ENCODE measurements around the gene AMBRA1.
"Not testable (repeated sequence)": the region's sequence is repeated elsewhere in the genome, so short reads cannot be mapped to it uniquely, and the experiment has no call there.

Gene AMBRA1

GRCh38 chr11:46381819-46382645 is 211.8 kb downstream of the AMBRA1 start:
- peak; percentile 76 for DNase-seq (ENCODE audit: low spot score)

GRCh38 chr11:46381048-46381818 is 212.6 kb downstream of the AMBRA1 start, which contains the start of gene MDK:
Gene MDK (plus strand): TSS chr11:46381669. CDS start chr11:46382058, 389 bp downstream.
- peak; percentile 78 for DNase-seq (ENCODE audit: low spot score)

DNA sequence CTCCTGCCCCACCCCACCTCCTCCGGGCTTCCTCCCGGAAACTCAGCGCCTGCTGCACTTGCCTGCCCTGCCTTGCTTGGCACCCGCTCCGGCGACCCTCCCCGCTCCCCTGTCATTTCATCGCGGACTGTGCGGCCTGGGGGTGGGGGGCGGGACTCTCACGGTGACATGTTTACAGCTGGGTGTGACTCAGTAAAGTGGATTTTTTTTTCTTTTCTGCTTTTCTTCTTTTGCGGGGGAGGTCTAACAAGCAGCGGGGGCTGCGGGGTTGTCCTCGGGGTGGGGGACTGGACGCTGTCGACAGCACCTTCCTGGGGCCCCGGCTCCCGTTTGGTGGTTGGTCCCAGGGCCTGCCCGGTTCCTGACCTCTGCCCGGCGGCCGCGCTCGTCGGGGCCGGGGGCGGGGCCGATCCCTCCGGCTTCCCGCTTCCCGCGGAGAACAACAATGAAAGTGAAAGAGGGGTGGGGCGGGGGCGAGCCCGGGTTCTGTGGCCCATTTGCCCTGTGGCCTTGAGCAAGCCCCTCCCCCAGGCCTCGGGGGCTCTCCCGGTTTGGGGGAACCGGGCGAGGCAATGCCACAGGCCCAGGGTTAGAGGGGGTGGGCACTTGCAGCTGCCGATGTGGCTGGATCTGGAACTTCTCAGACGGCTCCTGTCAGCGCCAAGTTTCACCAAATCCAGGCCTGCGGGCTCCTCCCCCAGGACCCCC is 213.3 kb downstream of the AMBRA1 start:
- no peak for DNase-seq (ENCODE audit: low spot score)

DNA sequence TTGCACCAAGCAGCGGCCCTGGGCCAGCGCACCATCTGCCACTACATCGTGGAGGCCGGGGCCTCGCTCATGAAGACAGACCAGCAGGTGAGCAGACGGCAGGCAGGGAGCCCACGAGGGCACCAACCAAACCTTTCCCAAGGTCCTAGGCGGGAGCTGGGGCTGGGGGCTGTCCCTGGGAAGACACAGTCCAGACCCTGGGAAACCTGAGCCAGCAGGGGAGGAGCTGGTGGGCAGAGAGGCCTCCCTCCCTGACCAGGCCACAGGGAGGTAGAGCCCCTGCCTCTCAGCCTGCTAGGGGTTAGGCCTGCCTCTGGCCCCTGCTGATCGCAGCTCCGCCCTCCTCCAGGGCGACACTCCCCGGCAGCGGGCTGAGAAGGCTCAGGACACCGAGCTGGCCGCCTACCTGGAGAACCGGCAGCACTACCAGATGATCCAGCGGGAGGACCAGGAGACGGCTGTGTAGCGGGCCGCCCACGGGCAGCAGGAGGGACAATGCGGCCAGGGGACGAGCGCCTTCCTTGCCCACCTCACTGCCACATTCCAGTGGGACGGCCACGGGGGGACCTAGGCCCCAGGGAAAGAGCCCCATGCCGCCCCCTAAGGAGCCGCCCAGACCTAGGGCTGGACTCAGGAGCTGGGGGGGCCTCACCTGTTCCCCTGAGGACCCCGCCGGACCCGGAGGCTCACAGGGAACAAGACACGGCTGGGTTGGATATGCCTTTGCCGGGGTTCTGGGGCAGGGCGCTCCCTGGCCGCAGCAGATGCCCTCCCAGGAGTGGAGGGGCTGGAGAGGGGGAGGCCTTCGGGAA is 214.1 kb downstream of the AMBRA1 start:
- not testable (repeated sequence) for DNase-seq (ENCODE audit: low spot score)

DNA sequence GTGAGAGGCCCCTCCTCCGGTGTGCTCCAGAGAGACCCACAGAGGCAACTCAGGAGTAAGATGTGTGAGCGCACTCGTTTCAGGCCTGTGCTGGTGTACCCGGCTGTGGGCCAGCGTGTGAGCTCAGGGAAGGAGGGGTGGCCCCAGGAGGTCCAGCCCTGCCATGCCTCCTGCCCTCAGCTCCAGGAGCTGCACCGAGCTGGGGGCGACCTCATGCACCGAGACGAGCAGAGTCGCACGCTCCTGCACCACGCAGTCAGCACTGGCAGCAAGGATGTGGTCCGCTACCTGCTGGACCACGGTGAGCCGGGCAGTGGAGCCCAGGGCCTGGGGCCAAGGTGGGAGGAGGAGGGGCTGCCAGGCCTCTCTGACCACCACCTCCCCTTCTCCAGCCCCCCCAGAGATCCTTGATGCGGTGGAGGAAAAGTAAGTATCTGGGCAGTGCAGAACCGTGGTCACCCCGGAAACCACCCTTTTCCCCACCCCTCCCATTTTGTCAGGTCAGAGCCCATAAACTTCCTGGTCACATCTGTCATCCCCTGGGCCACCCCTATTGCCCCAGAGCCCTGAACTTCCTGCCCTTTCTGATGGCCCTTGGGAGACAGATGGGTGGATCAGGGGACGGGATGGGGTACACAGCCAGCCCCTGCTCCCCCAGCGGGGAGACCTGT is 214.9 kb downstream of the AMBRA1 start:
- no peak for DNase-seq (ENCODE audit: low spot score)

DNA sequence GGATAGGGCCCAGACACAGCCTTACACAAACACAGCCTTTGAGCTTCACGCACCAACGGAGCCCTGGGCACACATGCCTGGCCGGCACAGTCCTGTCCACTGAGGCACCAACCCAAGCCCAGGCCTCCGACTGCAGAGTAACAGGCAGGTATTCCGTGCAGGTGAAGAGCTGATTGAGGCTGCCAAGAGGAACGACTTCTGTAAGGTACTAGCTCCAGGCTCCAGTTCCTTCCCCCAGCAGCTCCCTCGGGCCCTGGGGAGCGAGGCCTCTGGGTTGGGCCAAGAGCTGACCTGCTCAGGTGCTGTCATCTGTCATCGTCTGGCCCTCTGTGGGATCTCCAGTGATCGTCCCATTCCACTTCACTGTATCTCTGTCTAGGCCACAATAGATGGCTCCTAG is 215.5 kb downstream of the AMBRA1 start:
- DNase-seq (ENCODE audit: low spot score), result no peak

GRCh38 chr11:46377831-46378230 is 216.0 kb downstream of the AMBRA1 start:
- no peak for DNase-seq (ENCODE audit: low spot score)

- DNase-seq (ENCODE audit: low spot score), result no peak
Measured at GRCh38 chr11:46377290-46377689, 216.5 kb downstream of the AMBRA1 start.

- no peak for DNase-seq (ENCODE audit: low spot score)
Measured at GRCh38 chr11:46376258-46377050, 217.4 kb downstream of the AMBRA1 start.

DNA sequence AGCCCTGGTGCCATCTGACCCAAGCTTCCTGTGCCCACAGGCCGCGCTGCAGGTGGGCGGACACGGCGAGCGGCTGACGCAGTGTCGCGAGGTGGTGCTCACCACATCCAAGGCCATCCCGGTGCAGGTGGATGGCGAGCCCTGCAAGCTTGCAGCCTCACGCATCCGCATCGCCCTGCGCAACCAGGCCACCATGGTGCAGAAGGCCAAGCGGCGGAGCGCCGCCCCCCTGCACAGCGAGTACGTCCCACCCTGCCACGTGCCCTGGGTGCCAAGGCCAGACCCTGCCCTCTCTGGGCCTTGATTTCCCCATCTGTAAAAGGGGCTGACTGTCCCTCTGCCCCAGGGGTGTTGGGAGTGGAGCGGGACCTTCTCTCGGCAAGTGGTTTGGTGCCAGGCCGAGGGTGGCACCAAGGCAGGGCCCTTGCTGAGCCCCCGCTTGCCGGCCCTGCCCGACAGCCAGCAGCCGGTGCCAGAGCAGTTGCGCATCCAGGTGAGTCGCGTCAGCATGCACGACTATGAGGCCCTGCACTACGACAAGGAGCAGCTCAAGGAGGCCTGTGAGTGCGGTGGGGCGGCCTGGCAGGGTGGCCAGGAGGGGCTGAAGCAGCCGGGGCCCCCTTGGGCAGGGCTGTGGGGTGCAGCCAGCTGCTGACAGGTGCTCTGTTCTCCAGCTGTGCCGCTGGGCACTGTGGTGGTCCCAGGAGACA is 218.3 kb downstream of the AMBRA1 start:
- no peak for DNase-seq (ENCODE audit: low spot score)

DNA sequence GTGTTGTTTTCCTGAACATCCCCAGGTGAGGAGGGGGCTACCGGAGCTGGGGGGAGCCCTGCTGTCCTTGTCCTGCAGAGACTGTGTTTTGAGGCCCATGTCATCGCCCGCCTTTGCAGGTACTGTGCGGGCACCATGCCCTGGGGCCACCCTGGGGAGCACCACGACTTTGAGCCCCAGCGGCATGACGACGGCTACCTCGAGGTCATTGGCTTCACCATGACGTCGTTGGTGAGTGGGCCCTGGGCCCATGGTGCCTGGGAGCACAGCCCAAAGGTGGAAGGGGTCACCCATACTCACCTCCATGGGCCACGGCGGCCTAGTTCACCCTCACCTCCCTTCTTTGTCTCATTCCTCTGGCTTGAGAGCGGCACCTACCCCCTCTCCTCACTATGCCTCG is 219.0 kb downstream of the AMBRA1 start:
- DNase-seq (ENCODE audit: low spot score), result no peak

DNA sequence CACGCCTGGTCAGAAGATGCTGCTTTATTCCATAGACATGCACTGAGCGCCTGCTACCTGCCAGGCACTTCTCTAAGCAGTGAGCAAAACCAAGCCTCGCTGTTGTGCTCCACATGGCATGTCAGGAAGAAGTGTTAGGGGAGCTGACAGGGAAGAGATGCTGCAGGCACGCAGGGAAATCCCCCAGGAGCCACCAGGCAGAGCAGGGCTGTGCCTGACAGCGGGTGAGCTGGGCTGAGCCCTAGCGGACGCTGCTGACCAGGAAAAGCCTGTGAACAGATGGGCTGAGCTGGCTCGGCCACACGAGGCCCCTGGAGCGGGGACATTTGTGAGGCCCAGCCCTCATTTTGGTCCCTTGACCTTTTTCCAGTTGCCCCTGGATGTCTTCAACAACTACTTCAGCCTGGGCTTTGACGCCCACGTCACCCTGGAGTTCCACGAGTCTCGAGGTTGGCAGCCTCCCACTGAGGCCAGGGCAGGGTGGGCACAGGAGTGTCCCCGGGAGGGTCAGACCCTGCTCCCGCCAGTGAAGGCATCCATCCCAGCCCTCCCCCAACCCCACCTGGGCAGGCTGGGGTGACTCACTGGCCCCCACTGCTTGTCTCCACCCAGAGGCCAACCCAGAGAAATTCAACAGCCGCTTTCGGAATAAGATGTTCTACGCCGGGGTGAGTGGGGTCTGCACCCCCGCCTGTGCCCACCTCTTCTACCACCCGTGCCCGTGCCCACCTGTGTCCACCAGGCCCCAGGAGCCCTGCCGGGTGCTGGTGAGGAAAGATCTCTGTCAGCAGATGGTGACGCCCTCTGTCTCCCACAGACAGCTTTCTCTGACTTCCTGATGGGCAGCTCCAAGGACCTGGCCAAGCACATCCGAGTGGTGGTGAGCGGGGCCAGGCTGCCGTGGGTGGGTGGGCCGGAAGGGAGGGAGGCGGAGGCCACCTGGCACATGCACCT is 219.8 kb downstream of the AMBRA1 start:
- no peak for DNase-seq (ENCODE audit: low spot score)

DNA sequence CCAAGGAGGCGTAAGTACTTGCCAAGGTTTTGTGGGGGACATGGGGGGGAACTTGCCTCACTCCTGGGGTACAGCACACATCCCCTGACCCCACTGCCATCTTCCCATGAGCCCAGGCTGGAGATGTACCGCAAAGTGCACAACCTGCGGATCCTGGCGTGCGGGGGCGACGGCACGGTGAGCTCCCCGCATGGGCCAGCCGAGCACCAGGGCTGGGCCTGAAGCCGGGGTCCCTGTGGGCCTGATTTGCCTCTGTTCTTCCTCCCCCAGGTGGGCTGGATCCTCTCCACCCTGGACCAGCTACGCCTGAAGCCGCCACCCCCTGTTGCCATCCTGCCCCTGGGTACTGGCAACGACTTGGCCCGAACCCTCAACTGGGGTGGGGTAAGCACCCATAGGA is 221.3 kb downstream of the AMBRA1 start:
- not testable (repeated sequence) for DNase-seq (ENCODE audit: low spot score)

- peak; percentile 67 for DNase-seq (ENCODE audit: low spot score)
Measured at GRCh38 chr11:46372086-46372485, 221.7 kb downstream of the AMBRA1 start.

DNA sequence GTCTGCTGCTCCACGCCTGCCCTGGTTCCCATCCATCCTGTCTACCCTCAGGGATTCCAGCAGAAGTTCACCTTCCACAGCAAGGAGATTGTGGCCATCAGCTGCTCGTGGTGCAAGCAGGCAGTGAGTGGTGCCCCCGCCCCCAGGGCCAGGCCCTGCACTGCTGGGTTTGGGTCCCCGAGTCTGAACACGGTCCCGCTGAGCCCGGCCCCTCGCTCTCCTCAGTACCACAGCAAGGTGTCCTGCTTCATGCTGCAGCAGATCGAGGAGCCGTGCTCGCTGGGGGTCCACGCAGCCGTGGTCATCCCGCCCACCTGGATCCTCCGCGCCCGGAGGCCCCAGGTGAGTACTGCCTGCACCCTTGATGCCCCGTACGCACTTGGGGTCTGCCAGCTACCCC is 222.6 kb downstream of the AMBRA1 start:
- not testable (repeated sequence) for DNase-seq (ENCODE audit: low spot score)

DNA sequence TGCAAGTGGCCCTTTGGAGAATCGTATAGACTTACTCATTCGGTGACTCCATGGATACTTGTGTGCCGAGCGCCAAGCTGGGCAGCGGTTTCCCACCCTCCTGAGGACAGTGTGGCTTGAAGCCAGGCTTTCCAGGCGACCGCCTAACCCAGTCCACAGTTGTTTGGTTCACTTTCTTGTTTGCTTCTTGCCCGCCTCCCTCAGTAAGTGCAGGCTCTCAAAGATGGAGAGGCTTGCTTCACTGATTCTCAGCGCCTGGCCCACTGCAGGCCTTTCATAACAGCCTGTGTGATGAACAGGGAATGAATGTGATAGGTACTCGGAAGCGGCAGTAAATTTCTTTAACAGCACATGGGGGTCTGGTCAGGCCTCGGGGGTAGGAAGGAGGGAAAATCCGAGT is 223.6 kb downstream of the AMBRA1 start:
- no peak for DNase-seq (ENCODE audit: low spot score)

GRCh38 chr11:46369458-46370152 is 224.2 kb downstream of the AMBRA1 start:
- DNase-seq (ENCODE audit: low spot score), result peak; percentile 88

- DNase-seq (ENCODE audit: low spot score), result no peak
Measured at GRCh38 chr11:46367916-46368267, 225.9 kb downstream of the AMBRA1 start.
